Naive thymus-derived CD8-positive, alpha-beta T cell (primary cell): Measurements from ENCODE around the gene ALDH1A2. TPM values are rescaled to one million over a fixed set of nuclear protein-coding genes. Genes with fewer than 3 reads are reported as not detected.
A peak's percentile ranks its signal among the peaks of the same experiment; 100 is the strongest.
"Not testable (repeated sequence)": the region's sequence is repeated elsewhere in the genome, so short reads cannot be mapped to it uniquely, and the experiment has no call there.

Experiments used
- ATAC-seq, 2 donors: fragments of 150-1000 bp; cut with Tn5 transposase in 1 of 2; sonication (Bioruptor Pico), chemical (Tn5 transposase) in 1 of 2; 1 replicate in 1 of 2; 2 replicates in 1 of 2; pipeline ENCODE4 v1.10.0; 2021; ENCODE audit warnings: mild to moderate bottlenecking in 2 of 2, moderate library complexity in 2 of 2
- POLR2A ChIA-PET: fragments of 350-600 bp; sonication (Branson Sonifier 250); formaldehyde crosslinking; loops from one replicate; lab custom pipeline; 2021; ENCODE audit warnings: antibody characterized with exemption; lab: Charles Lee
- DNase-seq, 10 donors: peaks; one replicate each; pipeline versions ENCODE4 v3.0.0 to v3.0.0-alpha.2; 2020 to 2022
- H3K27ac Mint-ChIP-seq, 10 donors: one replicate each; pipeline ENCODE4 v1.8.0; 2020 to 2022; ENCODE audit warnings: mild to moderate bottlenecking in 10 of 10, mixed read lengths in 10 of 10, moderate library complexity in 4 of 10, inconsistent platforms in 1 of 10
- H3K27me3 Mint-ChIP-seq, 5 donors: one replicate each; pipeline ENCODE4 v1.8.0; 2021 to 2022; ENCODE audit warnings: mixed read lengths in 5 of 5
- H3K36me3 Mint-ChIP-seq, 3 donors: one replicate each; pipeline ENCODE4 v1.8.0; 2020 to 2022; ENCODE audit warnings: mixed read lengths in 3 of 3, mild to moderate bottlenecking in 2 of 3, inconsistent platforms in 1 of 3
- H3K4me1 Mint-ChIP-seq, 4 donors: one replicate each; pipeline ENCODE4 v1.8.0; 2021 to 2022; ENCODE audit warnings: mixed read lengths in 4 of 4
- H3K4me3 Mint-ChIP-seq, 10 donors: one replicate each; pipeline ENCODE4 v1.8.0; 2020 to 2022; ENCODE audit warnings: mild to moderate bottlenecking in 10 of 10, mixed read lengths in 10 of 10, moderate library complexity in 6 of 10, inconsistent platforms in 1 of 10
- H3K9me3 Mint-ChIP-seq, 9 donors: one replicate each; pipeline ENCODE4 v1.8.0; 2020 to 2022; ENCODE audit warnings: mixed read lengths in 9 of 9, mild to moderate bottlenecking in 3 of 9, inconsistent platforms in 1 of 9, moderate library complexity in 1 of 9
- polyA plus RNA-seq, 3 donors: library from polyadenylated mRNA; unstranded; fragments of 300-500 nt; fragmentation: Illumina TruSeq; gene quantifications; one replicate each; pipeline ENCODE4 v1.2.3, GENCODE V29; 2021
- total RNA-seq, 8 experiments: library from RNA in 2 of 8; stranded (reverse) in 2 of 8; gene quantifications; one replicate each; pipeline ENCODE4 v1.2.3 and lab custom pipeline; 2021 to 2026

ALDH1A2 gene
- total and polyA plus RNA-seq, 5 experiments from 2014 or later, result not detected

GRCh38 chr15:58028392-58028791 is 37.1 kb downstream of the ALDH1A2 start:
- DNase-seq, POLR2A ChIA-PET, H3K4me1 Mint-ChIP-seq, H3K4me3 Mint-ChIP-seq, ATAC-seq: not testable (repeated sequence)
- Mint-ChIP-seq H3K27me3 (peaks cover 12 to 26% (median 16%) of the 10 kb centered on the region in 5 donors), H3K27ac (peak overlapping the region in 1 of 10 donors; percentile 25), H3K36me3 (peaks cover 6 to 42% (median 8%) of the 10 kb centered on the region in 3 donors), H3K9me3 (peaks cover 23 to 68% (median 54%) of the 10 kb centered on the region in 9 donors)

DNA sequence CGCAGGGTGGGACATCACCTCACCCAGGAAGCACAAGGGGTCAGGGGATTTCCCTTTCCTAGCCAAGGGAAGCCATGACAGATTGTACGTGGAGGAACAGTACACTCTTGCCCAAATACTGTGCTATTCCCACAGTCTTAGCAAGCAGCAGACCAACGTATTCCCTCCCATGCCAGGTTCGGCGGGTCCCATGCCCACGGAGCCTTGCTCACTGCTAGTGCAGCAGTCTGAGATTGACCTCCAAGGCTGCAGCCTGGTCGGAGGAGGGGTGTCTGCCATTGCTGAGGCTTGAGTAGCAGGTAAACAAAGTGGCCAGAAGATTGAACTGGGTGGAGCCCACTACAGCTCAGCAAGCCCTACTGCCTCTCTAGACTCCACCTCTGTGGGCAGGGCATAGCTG is 39.0 kb downstream of the ALDH1A2 start:
- no peak for DNase-seq
- Mint-ChIP-seq H3K36me3 (peaks cover 7 to 53% (median 8%) of the 10 kb centered on the region in 3 donors), H3K27me3 (peaks cover 15 to 41% (median 24%) of the 10 kb centered on the region in 5 donors), H3K4me1 (no peaks in the 10 kb centered on the region), H3K4me3 (no peak overlapping the region), H3K27ac (no peak overlapping the region), H3K9me3 (peaks cover 25 to 82% (median 65%) of the 10 kb centered on the region in 9 donors)
- POLR2A ChIA-PET, result no interaction called here
- ATAC-seq, result no peak

DNA sequence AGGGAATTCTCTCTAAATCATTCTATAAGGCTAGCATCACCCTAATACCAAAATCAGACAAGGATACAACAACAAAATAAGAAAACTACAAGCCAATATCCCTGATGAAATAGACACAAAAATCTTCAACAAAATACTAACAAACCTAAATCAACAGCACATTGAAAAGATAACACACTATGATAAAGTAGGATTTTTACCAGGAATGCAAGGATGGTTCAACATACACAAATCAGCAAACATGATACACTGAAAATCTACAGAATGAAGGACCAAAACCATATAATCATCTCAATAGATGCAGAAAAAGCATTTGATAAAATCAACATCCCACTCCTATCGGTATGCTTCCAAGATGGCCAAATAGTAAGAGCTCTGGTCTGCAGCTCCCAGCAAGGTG is 39.5 kb downstream of the ALDH1A2 start:
- Mint-ChIP-seq H3K9me3 (peaks cover 25 to 82% (median 66%) of the 10 kb centered on the region in 9 donors), H3K27ac (no peak overlapping the region), H3K4me3 (no peak overlapping the region), H3K27me3 (peaks cover 15 to 46% (median 26%) of the 10 kb centered on the region in 5 donors), H3K36me3 (peaks cover 7 to 58% (median 8%) of the 10 kb centered on the region in 3 donors), H3K4me1 (no peaks in the 10 kb centered on the region)
- ATAC-seq, result no peak
- POLR2A ChIA-PET, result no interaction called here
- DNase-seq, result no peak

DNA sequence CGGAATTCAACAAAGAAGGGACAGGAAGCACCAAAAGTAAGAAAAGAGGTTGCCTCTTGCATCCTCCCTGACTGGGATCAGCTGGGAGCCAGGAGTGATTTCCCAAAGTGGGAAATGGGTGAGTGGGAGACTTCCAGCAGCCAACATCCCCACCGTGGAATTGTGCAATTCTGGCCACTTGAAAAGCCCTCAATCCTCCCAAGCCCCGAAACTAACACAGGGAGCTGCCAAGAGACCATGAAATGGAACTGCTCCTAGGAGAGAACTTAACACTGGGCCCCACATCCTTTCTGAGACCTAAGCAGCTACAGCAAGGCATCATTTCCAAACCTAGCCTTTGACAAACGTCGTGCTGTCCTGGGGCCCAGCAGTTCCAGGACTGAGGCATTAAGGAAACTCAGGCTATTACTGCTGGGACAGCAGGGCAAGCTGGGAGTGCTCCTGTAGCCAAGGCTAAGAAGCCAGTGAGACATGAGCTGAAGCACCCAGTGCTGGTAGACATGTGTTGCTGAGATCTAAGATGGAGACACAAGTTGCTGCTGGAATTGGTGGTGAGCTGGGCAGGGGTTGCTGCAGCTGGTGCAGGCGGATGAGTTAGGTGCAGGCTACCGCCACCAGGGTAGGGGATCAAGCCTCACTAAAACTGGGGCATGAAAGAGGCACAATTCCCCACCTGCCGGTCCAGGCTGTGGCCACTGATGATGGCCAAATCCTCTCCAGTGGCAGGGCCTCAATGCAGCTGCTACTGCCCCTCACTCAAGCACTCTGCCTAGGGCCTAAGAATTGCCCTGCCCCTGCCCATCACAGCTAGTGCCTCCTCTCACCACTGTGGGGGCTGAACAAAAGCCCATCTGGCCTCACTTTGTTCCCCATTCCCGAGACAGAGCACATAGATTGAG is 43.9 kb downstream of the ALDH1A2 start:
- Mint-ChIP-seq H3K4me3 (no peak overlapping the region), H3K27me3 (peaks cover 9 to 30% (median 22%) of the 10 kb centered on the region in 5 donors), H3K27ac (no peak overlapping the region), H3K4me1 (no peaks in the 10 kb centered on the region), H3K9me3 (peaks cover 18 to 53% (median 45%) of the 10 kb centered on the region in 9 donors), H3K36me3 (peaks cover 0 to 41% (median 7%) of the 10 kb centered on the region in 3 donors)
- no peak for DNase-seq
- no peak for ATAC-seq
- POLR2A ChIA-PET, result no interaction called here

DNA sequence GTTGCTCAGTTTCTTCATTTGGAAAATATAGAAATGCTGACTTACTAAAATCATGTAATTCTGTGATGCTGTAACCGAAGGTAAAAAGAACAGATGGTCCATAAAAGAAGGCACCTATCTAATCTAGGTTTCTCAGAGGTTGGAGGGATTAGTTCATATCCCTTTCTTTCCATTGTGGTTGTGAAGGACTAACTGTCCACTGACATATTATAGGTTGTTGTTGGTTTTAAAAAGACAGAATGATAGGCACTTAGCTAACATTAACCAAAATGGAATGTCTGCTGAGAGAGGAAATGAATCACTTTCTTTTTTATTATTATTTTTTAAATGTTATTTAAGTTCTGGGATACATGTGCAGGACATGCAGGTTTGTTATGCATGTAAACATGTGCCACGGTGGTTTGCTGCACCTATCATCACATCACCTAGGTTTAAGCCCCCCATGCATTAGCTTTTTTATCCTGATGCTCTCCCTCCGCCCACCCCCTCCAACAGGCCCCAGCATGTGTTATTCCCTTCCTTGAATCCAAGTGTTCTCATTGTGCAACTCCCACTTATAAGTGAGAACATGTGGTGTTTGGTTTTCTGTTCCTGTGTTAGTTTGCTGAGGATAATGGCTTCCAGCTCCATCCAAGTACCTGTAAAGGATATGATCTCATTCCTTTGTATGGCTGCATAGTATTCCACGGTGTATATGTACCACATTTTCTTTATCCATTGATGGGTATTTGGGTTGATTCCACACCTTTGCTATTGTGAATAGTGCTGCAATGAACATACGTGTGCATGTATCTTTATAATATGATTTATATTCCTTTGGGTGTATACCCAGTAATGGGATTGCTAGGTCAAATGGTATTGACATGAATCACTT is 45.8 kb downstream of the ALDH1A2 start:
- Mint-ChIP-seq H3K27me3 (peaks cover 11 to 34% (median 18%) of the 10 kb centered on the region in 5 donors), H3K27ac (no peak overlapping the region), H3K36me3 (peaks cover 0 to 26% (median 2%) of the 10 kb centered on the region in 3 donors), H3K4me3 (no peak overlapping the region), H3K9me3 (peaks cover 6 to 36% (median 27%) of the 10 kb centered on the region in 9 donors), H3K4me1 (no peaks in the 10 kb centered on the region)
- DNase-seq (no peak), ATAC-seq (no peak)
- POLR2A ChIA-PET, result no interaction called here

- Mint-ChIP-seq H3K4me1 (no peaks in the 10 kb centered on the region), H3K27me3 (peaks cover 15 to 45% (median 27%) of the 10 kb centered on the region in 5 donors), H3K9me3 (peaks cover 0 to 18% (median 8%) of the 10 kb centered on the region in 9 donors), H3K36me3 (peaks cover 0 to 16% (median 0%) of the 10 kb centered on the region in 3 donors), H3K4me3 (no peak overlapping the region), H3K27ac (no peak overlapping the region)
- no peak for DNase-seq
- POLR2A ChIA-PET, result no interaction called here
- ATAC-seq, result no peak
Measured at GRCh38 chr15:58017869-58018268, 47.6 kb downstream of the ALDH1A2 start.

- Mint-ChIP-seq H3K27ac (no peak overlapping the region), H3K4me3 (no peak overlapping the region), H3K36me3 (peaks cover 0 to 8% (median 0%) of the 10 kb centered on the region in 3 donors), H3K27me3 (peaks cover 13 to 42% (median 23%) of the 10 kb centered on the region in 5 donors), H3K9me3 (peaks cover 0 to 6% (median 0%) of the 10 kb centered on the region in 9 donors), H3K4me1 (no peaks in the 10 kb centered on the region)
- no peak for ATAC-seq
- DNase-seq, result no peak
- POLR2A ChIA-PET, result no interaction called here
Measured at GRCh38 chr15:58016581-58017175, 48.8 kb downstream of the ALDH1A2 start.

DNA sequence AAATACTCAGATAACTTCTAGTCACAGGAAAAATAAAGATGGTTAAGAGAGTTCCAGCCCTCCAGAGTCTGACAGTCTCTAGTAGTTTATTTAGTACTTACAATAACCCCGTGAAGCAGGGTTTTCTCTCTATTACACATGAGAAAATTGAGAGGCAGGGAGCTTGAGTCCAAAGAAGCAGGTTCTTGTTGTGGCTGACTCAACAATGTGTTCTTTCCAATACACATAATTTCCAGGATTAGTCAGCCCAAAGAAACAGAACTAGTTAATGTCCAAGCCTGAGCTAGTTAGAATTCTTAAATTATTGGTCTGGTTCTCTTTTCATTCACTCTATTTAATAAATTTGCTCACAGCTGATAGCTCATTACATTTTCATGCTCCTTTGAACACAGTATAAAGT is 49.9 kb downstream of the ALDH1A2 start:
- no peak for DNase-seq
- no peaks in the 10 kb centered on the region for H3K4me1 Mint-ChIP-seq
- peaks cover 0 to 3% (median 0%) of the 10 kb centered on the region in 9 donors for H3K9me3 Mint-ChIP-seq
- peaks cover 15 to 39% (median 19%) of the 10 kb centered on the region in 5 donors for H3K27me3 Mint-ChIP-seq
- no peak overlapping the region for H3K27ac Mint-ChIP-seq
- H3K4me3 Mint-ChIP-seq, result no peak overlapping the region
- ATAC-seq, result no peak
- POLR2A ChIA-PET, result no interaction called here
- no peaks in the 10 kb centered on the region for H3K36me3 Mint-ChIP-seq

DNA sequence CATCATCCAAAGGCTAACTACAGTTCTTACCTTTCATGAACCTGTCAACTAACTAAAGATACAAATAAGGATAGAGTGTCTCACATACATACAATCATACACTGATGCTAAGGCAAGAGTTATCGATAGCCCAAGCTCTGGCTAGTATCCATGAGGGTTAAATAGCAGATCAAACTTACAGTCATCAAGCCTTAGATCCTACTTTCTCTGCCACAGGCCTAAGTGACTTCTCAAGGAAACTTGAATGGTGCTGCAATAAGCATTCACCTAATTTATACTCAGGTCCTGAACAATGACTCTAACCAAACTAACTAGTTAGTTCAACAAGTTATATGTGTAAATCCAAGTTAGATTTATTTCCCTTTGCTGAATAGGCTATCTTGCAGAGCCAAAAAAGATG is 51.0 kb downstream of the ALDH1A2 start:
- POLR2A ChIA-PET, result no interaction called here
- DNase-seq (no peak), ATAC-seq (no peak)
- Mint-ChIP-seq H3K9me3 (no peaks in the 10 kb centered on the region), H3K4me3 (no peak overlapping the region), H3K36me3 (no peaks in the 10 kb centered on the region), H3K27me3 (peaks cover 12 to 35% (median 21%) of the 10 kb centered on the region in 5 donors), H3K4me1 (no peaks in the 10 kb centered on the region), H3K27ac (no peak overlapping the region)

- no peak for DNase-seq
- H3K9me3 Mint-ChIP-seq, result no peaks in the 10 kb centered on the region
- H3K4me1 Mint-ChIP-seq, result no peaks in the 10 kb centered on the region
- ATAC-seq, result no peak
- peaks cover 12 to 35% (median 24%) of the 10 kb centered on the region in 5 donors for H3K27me3 Mint-ChIP-seq
- H3K36me3 Mint-ChIP-seq, result no peaks in the 10 kb centered on the region
- no peak overlapping the region for H3K4me3 Mint-ChIP-seq
- no peak overlapping the region for H3K27ac Mint-ChIP-seq
- POLR2A ChIA-PET, result no interaction called here
Measured at GRCh38 chr15:58014040-58014439, 51.5 kb downstream of the ALDH1A2 start.

- peaks cover 0 to 7% (median 0%) of the 10 kb centered on the region in 3 donors for H3K36me3 Mint-ChIP-seq
- no peak overlapping the region for H3K27ac Mint-ChIP-seq
- peaks cover 11 to 25% (median 24%) of the 10 kb centered on the region in 5 donors for H3K27me3 Mint-ChIP-seq
- H3K4me3 Mint-ChIP-seq, result no peak overlapping the region
- no peaks in the 10 kb centered on the region for H3K4me1 Mint-ChIP-seq
- POLR2A ChIA-PET, result no interaction called here
- DNase-seq (no peak), ATAC-seq (no peak)
- peaks cover 0 to 7% (median 4%) of the 10 kb centered on the region in 9 donors for H3K9me3 Mint-ChIP-seq
Measured at GRCh38 chr15:58010983-58011382, 54.5 kb downstream of the ALDH1A2 start.

- Mint-ChIP-seq H3K9me3 (peaks cover 0 to 14% (median 8%) of the 10 kb centered on the region in 9 donors), H3K27ac (no peak overlapping the region), H3K4me3 (no peak overlapping the region), H3K27me3 (peaks cover 10 to 16% (median 14%) of the 10 kb centered on the region in 5 donors), H3K4me1 (no peaks in the 10 kb centered on the region), H3K36me3 (peaks cover 0 to 7% (median 0%) of the 10 kb centered on the region in 3 donors)
- ATAC-seq (no peak), DNase-seq (no peak)
- POLR2A ChIA-PET, result no interaction called here
Measured at GRCh38 chr15:58003810-58004209, 61.7 kb downstream of the ALDH1A2 start.
